Stomach (tissue), 9 donors: ENCODE results near the gene SEMA5A. TPM values are rescaled to one million over a fixed set of nuclear protein-coding genes. Genes with fewer than 3 reads are reported as not detected.

Experiments
- DNase-seq, 2 donors: peaks; one replicate each; pipeline versions ENCODE4 v3.0.0 to v3.0.0-alpha.2; 2013 to 2019
- H3K27ac ChIP-seq, 5 donors: fragments of 200-600 bp in 4 of 5; sonication (generic) in 4 of 5; one replicate each; pipeline ENCODE4 v1.5.1; 2013 to 2019; ENCODE audit warnings: mild to moderate bottlenecking in 1 of 5, moderate library complexity in 1 of 5
- H3K27me3 ChIP-seq, 3 donors: fragments of 200-600 bp; sonication (generic); one replicate each; pipeline ENCODE4 v1.5.1; 2017 to 2019; ENCODE audit warnings: mixed run types in 1 of 3
- H3K36me3 ChIP-seq, 4 donors: fragments of 200-600 bp; sonication (generic); 1 replicate in 3 of 4; 2 replicates in 1 of 4; pipeline ENCODE4 v1.5.1; 2016 to 2019
- H3K4me1 ChIP-seq, 4 donors: fragments of 200-600 bp; sonication (generic); one replicate each; pipeline ENCODE4 v1.5.1; 2016 to 2019
- H3K4me3 ChIP-seq, 4 donors: fragments of 200-600 bp; sonication (generic) in 3 of 4; one replicate each; pipeline ENCODE4 v1.5.1; 2016 to 2019; ENCODE audit warnings: mild to moderate bottlenecking in 1 of 4
- H3K9me3 ChIP-seq, 4 donors: fragments of 200-600 bp; sonication (generic); one replicate each; pipeline ENCODE4 v1.5.1; 2016 to 2019
- CTCF ChIP-seq, 7 experiments: fragments of 450-650 bp in 4 of 7; fragments of 200-600 bp in 3 of 7; sonication (generic) in 3 of 7; IDR thresholded peaks; one replicate each; pipeline ENCODE4 v1.5.1; 2016 to 2019; ENCODE audit warnings: antibody characterized with exemption in 7 of 7, control low read depth in 2 of 7, mild to moderate bottlenecking in 1 of 7
- EP300 ChIP-seq: sonication (generic); formaldehyde crosslinking; IDR thresholded peaks from one replicate; pipeline ENCODE4 v1.6.1; 2017; ENCODE audit warnings: antibody characterized with exemption
- POLR2A ChIP-seq, 4 donors: fragments of 450-650 bp; IDR thresholded peaks; one replicate each; pipeline ENCODE4 v1.6.1; 2016; ENCODE audit warnings: antibody characterized with exemption in 4 of 4, control low read depth in 2 of 4, mild to moderate bottlenecking in 1 of 4, moderate library complexity in 1 of 4
- POLR2AphosphoS5 ChIP-seq, 3 donors: sonication (generic); formaldehyde crosslinking; IDR thresholded peaks; one replicate each; pipeline ENCODE4 v1.6.1; 2016; ENCODE audit warnings: antibody characterized with exemption in 3 of 3
- WGBS, 5 donors: extraction: QIAGEN DNeasy Blood & Tissue Kit in 3 of 5; methylation state at CpG; one replicate each; pipeline versions ENCODE4 v1.1.5 to v1.1.7; 2013 to 2018; 5-methylcytosine and 5-hydroxymethylcytosine counted together
- intact Hi-C: fragments of 100-400 bp; cut with DNase I; formaldehyde crosslinking; loops from one replicate; pipeline ENCODE4 v1.15.1; 2023; ENCODE audit warnings: low total_unique reads
- polyA plus RNA-seq, 3 donors: library from polyadenylated mRNA; stranded (reverse); fragments of 200-250 nt; gene quantifications; one replicate each; pipeline ENCODE4 v1.2.3, GENCODE V29; 2013
- total RNA-seq, 5 donors: library from RNA; depleted of rRNA; stranded (reverse); fragments of >200 nt; gene quantifications; one replicate each; pipeline versions ENCODE4 v1.1.0 to v1.2.3, GENCODE V29; 2014 to 2016
- donor health status: healthy with polysubstance abuse.
- donor health status: Bipolar disorder and iron deficiency.
- donor health status: healthy.

The SEMA5A gene
- total and polyA plus RNA-seq, 8 donors = 0.62 to 26.4 (median 3.2) TPM

DNA sequence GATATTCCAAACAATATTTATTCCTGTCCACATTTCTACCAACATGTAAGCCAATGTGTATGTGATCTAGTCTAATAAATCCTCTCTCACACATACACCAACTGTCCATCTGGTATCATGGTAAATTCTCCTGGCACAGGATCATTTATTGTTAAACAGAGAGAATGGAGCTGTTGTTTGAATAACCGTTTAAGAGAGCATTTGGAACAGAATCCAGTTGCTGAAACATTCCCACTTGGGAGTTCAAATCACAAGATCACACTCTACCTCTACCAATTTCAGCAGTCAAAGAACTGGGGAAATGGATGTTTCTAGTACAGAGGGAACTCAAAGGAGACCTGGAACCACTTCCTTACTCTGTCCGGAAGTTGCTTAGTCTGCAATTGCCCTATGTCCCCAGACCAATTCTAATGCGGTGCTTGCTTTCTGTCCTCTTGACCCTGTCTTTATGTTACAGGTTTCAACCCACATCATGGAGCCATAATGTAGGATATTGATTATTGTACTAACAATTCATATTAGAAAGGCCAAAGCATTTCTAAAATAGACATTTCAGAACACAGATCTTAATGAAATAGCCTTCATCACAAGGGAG lies 488.4 kb downstream of the SEMA5A start:
- no peak for DNase-seq
- Histone ChIP-seq H3K27ac (no peak overlapping the region), H3K4me1 (no peaks in the 10 kb centered on the region), H3K9me3 (no peaks in the 10 kb centered on the region), H3K36me3 (no peaks in the 10 kb centered on the region), H3K27me3 (no peaks in the 10 kb centered on the region), H3K4me3 (no peak overlapping the region)
- intact Hi-C loops = no loop called here
- WGBS, 5 donors = 58 to 81% (median 66%) methylated on average over 3 of the region's 3 CpGs
- TF ChIP-seq POLR2A (IDR thresholded peaks at IDR 0.05) = no peak
- TF ChIP-seq POLR2AphosphoS5 (IDR thresholded peaks at IDR 0.05) = no peak
- no peak for TF ChIP-seq CTCF (IDR thresholded peaks at IDR 0.05)
- TF ChIP-seq EP300 = no peak

- DNase-seq = no peak
- H3K4me3 ChIP-seq = no peak overlapping the region
- 78 to 92% (median 90%) methylated on average over 4 of the region's 4 CpGs for WGBS, 5 donors
- intact Hi-C loops = no loop called here
- no peak overlapping the region for H3K27ac ChIP-seq
- H3K36me3 ChIP-seq = no peaks in the 10 kb centered on the region
- TF ChIP-seq EP300 (no peak), CTCF (IDR thresholded peaks at IDR 0.05) (no peak), POLR2A (IDR thresholded peaks at IDR 0.05) (no peak), POLR2AphosphoS5 (IDR thresholded peaks at IDR 0.05) (no peak)
- no peaks in the 10 kb centered on the region for H3K9me3 ChIP-seq
- no peaks in the 10 kb centered on the region for H3K4me1 ChIP-seq
- no peaks in the 10 kb centered on the region for H3K27me3 ChIP-seq
Measured at GRCh38 chr5:9056046-9056445, 489.8 kb downstream of the SEMA5A start.

- H3K27ac ChIP-seq = no peak overlapping the region
- H3K36me3 ChIP-seq = peaks cover 0 to 1% (median 0%) of the 10 kb centered on the region in 4 donors
- no peak for DNase-seq
- intact Hi-C loops = no loop called here
- H3K9me3 ChIP-seq = no peaks in the 10 kb centered on the region
- TF ChIP-seq POLR2A (IDR thresholded peaks at IDR 0.05) (no peak), EP300 (no peak), CTCF (IDR thresholded peaks at IDR 0.05) (no peak), POLR2AphosphoS5 (IDR thresholded peaks at IDR 0.05) (no peak)
- WGBS, 5 donors = 51 to 68% (median 65%) methylated on average over 3 of the region's 3 CpGs
- H3K4me1 ChIP-seq = no peaks in the 10 kb centered on the region
- no peak overlapping the region for H3K4me3 ChIP-seq
- no peaks in the 10 kb centered on the region for H3K27me3 ChIP-seq
Measured at GRCh38 chr5:9054821-9055589, 490.9 kb downstream of the SEMA5A start.

- WGBS, 5 donors = 64 to 76% (median 75%) methylated on average over 6 of the region's 6 CpGs
- TF ChIP-seq CTCF (IDR thresholded peaks at IDR 0.05) (no peak), EP300 (no peak), POLR2A (IDR thresholded peaks at IDR 0.05) (no peak), POLR2AphosphoS5 (IDR thresholded peaks at IDR 0.05) (no peak)
Measured at GRCh38 chr5:9054322-9054721, 491.6 kb downstream of the SEMA5A start.

More at GRCh38 chr5:9054322-9054721, 491.6 kb downstream of the SEMA5A start:
- intact Hi-C loops = no loop called here
- H3K27ac ChIP-seq = no peak overlapping the region
- H3K9me3 ChIP-seq = no peaks in the 10 kb centered on the region
- no peaks in the 10 kb centered on the region for H3K4me1 ChIP-seq
- no peak overlapping the region for H3K4me3 ChIP-seq
- H3K27me3 ChIP-seq = no peaks in the 10 kb centered on the region
- H3K36me3 ChIP-seq = peaks cover 0 to 3% (median 0%) of the 10 kb centered on the region in 4 donors
- no peak for DNase-seq
